SK-N-SH (cell line): ENCODE results near the gene POLR2B.

Experiments
- CHD2 ChIP-seq: fragments of 150-350 bp; IDR thresholded peaks from 2 replicates; pipeline ENCODE4 v1.6.1; 2018; ENCODE audit warnings: low read length; ENCODE audit not compliant: partially characterized antibody
- EP300 ChIP-seq, 2 experiments: IDR thresholded peaks; 2 replicates each; pipeline versions ENCODE4 v1.4.0 to v1.6.1; 2012; ENCODE audit warnings: borderline replicate concordance in 1 of 2, low read depth in 1 of 2, low read length in 1 of 2
- FOSL2 ChIP-seq: IDR thresholded peaks from 2 replicates; pipeline ENCODE4 v1.4.0; 2012; ENCODE audit warnings: low read depth, mild to moderate bottlenecking, moderate library complexity, borderline replicate concordance
- GABPA ChIP-seq: IDR thresholded peaks from 2 replicates; pipeline ENCODE4 v1.4.0; 2012; ENCODE audit warnings: low read depth, mild to moderate bottlenecking
- GATA2 ChIP-seq: sonication (generic); formaldehyde crosslinking; IDR thresholded peaks from 2 replicates; pipeline ENCODE4 v1.5.0; 2020; ENCODE audit warnings: mild to moderate bottlenecking, missing genetic modification reagents
- TF ChIP-seq, protein P1 (sequence below): fragments of 200-600 bp; sonication (generic); IDR thresholded peaks from 2 replicates; pipeline ENCODE4 v1.6.1; 2017; ENCODE audit warnings: antibody characterized with exemption, mild to moderate bottlenecking, moderate library complexity

DNA sequence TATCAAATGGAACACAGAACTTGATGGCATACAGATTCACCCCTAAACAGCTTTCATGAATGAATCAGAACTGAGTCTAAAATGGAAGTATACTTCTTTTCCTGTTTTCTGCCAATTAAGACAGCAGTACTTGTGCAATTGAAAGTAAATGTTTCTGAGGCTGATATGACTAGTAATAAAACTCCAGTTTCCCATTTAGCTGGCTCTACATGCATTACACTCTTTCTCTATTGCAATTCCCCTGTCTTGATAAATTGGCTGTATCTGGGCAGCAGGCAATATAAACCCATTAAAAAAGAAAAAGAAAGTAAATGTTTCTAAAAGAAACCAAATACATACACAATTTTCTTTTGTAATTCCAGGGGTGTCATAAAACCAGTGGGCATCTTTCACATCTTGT lies 5.9 kb upstream of the POLR2B start:
- TF ChIP-seq CHD2, result no peak
- no peak for TF ChIP-seq GABPA
- TF ChIP-seq EP300 (IDR thresholded peaks at IDR 0.05; ENCODE audit: borderline replicate concordance in 1 of 2, low read depth in 1 of 2, low read length in 1 of 2), result no peak
- TF ChIP-seq, protein P1, sequence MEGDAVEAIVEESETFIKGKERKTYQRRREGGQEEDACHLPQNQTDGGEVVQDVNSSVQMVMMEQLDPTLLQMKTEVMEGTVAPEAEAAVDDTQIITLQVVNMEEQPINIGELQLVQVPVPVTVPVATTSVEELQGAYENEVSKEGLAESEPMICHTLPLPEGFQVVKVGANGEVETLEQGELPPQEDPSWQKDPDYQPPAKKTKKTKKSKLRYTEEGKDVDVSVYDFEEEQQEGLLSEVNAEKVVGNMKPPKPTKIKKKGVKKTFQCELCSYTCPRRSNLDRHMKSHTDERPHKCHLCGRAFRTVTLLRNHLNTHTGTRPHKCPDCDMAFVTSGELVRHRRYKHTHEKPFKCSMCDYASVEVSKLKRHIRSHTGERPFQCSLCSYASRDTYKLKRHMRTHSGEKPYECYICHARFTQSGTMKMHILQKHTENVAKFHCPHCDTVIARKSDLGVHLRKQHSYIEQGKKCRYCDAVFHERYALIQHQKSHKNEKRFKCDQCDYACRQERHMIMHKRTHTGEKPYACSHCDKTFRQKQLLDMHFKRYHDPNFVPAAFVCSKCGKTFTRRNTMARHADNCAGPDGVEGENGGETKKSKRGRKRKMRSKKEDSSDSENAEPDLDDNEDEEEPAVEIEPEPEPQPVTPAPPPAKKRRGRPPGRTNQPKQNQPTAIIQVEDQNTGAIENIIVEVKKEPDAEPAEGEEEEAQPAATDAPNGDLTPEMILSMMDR, result no peak
- no peak for TF ChIP-seq FOSL2
- no peak for TF ChIP-seq GATA2
